EL (cell line): ENCODE results near the gene EXOC6B.
A peak's percentile ranks its signal among the peaks of the same experiment; 100 is the strongest.
"Not testable (repeated sequence)": the region's sequence is repeated elsewhere in the genome, so short reads cannot be mapped to it uniquely, and the experiment has no call there.

Experiments used
- DNase-seq: peaks from one replicate; pipeline ENCODE4 v3.0.0-alpha.2; 2016

The EXOC6B gene

DNA sequence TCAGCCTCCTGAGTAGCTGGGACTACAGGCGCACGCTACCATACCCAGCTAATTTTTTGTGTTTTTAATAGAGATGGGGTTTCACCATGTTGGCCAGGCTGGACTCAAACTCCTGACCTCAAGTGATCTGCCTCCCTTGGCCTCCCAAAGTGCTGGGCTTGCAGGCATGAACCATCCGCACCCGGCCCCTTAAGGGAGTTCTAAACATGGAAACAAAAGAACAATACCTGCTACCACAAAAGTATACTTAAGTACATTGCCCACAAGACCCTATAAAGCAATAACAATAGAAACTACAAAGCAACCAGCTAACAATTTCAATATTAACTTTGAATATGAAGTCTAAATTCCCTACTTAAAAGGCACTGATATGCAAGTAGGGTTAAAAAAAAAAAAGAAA is 242.0 kb downstream of the EXOC6B start:
- not testable (repeated sequence) for DNase-seq

DNA sequence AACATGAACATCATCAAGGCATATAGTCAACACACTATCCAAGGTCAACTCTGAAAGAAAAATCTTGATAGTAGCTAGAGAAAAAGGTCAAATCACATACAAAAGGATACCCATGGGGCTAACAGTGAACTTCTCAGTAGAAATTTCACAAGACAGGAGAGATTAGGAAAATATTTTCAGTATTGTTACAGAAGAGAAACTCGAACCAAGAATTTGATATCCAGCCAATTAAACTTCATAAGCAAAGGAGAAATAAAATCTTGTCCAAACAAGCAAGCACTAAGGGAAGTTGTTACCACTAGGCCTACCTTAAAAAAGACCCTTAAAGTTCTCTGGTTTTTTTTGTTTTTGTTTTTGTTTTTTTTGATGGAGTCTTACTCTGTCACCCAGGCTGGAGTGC is 242.5 kb downstream of the EXOC6B start:
- no peak for DNase-seq

DNA sequence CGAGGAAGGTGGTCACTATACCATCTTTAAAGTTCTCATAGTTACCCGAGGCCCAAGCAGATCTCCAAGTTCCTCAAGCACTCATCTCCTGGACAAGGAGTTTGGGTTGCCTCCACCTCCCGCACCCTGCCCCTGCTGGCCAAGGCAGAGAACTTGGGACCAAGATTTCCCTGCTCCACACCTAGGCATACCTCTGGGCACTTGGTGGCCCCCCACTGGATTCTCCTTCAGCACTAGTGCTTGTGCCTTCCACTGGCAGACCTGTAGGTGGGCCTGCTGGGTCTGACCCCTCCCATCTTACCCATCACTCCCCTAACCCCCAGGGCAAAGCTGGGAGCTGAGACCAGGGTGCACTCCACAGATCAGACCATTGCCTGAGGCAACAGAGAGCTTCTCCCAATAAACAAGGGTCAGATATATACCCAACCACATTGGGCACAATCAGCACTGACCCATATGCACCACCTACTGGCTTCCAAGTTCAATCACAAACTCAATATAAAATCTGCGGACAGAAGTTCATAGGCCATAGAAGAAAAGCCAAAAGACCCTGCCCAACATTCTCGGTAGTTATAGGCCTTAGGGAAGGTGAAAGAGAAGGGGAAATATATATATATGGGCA is 244.2 kb downstream of the EXOC6B start:
- no peak for DNase-seq

DNA sequence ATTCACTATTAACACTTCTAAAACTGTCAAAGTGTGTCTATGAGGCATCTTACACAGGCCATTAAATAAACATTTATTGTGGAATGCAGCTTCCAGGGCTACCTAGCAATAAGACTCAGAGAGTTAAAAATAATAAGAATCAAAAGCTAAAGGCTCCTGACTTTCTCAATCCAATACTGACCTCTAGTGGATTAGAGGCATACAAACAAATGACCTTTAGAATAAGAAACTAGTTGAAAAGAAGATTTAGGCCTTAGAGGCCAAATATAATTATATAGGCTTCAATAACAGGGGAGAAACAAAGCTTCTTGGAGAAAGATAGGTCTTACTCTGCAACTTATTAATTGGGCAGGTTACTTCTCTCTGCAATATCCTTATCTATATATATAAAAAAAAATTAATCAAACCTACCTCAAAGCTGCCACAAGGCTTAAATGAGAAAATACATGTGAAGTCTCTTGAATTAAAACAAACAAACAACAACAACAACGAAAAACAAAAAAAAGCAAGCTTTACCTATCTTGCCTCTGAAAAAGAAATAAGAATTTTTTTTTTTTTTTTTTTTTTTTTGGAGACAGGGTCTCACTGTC is 246.1 kb downstream of the EXOC6B start:
- peak; percentile 62 for DNase-seq

DNA sequence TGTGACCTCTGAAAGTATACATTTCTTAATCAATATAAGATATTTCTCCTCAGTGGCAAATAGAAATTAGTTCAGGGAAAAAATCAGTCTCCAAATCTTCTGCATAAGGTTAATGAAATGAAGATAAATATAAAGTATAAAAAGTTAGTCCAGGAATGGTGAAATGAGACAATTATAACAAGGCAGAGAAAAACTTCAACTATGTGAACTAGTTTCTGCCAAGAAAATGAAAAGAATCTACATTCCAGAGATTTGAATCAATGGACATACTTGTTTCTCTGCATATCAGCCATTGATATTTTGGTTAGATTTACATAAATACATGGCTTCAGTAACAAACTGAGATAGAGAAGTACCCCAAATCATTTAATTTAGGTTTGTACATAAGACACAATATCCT is 249.0 kb downstream of the EXOC6B start:
- peak; percentile 51 for DNase-seq

DNA sequence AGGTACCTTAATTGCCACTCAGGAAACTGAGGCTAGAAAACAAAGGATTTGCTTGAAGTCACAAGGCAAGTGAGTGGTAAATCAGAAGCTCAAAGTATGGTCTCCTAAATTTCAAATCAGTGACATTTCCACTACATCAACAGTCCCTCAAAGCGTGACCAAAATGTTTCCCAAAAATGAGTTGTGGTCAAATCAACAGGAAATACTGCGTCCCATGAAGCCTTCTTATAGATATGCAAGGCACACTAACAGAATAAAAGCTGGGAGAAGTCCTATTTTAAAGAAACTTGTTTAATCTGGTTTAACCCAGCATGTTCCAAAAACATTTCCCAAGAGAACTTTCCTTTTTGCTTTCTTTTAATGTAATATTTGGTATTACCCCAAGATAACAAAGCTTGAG is 249.4 kb downstream of the EXOC6B start:
- no peak for DNase-seq

DNA sequence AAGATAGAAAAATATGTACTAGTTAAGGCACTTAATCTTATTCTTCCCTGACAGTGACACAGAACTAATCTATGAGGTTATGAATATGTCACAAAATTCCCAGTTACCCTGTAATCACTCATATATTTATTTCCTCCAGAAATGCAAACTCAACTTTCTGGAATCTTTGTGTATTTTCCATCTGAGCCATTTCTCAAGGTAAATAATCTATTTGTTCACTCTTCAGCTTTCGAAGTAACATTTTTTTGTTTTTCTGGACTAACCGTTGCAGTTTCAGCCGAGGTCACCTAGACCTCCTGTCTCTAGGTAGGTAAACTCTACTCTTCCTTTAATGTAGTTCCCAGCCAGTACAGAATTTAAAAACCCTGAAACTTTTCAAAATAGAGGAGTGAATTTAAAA is 250.9 kb downstream of the EXOC6B start:
- DNase-seq = no peak

GRCh38 chr2:72573232-72573631 is 252.6 kb downstream of the EXOC6B start:
- DNase-seq = peak; percentile 50

DNA sequence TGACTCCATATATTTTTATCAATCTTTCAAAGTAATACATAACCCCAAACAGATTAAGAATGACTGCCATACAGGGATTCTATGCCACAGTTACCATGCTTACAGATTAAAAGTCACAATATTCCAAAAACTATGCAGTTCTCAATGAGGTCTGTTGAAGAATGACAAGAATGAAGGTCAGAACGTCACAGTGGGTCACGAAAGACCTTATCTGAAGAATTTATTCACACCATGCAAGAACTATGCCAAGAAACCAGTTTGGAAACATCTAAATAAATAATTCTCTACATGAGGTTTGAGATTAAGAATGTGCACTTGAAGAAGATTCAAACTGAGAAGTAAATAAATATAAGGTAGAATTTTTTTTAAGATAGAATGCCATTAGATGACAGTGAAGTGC is 253.3 kb downstream of the EXOC6B start:
- DNase-seq = peak; percentile 82

DNA sequence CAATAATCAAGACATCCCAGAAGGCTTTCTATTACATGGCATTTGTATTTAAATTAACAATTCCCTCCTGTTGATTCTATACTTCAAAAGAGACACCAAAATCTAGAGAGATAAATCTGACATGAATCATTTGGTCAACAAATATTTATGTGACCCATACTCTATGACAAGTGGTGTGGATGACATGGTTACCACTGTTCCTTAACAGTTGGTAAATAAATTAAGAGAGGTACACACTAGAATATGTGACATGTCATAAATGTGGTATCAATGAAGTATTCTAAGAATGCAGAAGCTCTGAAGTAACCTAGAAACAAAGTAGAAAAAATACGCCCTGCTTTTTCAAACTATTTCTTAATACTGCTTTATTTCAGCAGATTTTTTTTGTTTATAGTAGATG is 255.4 kb downstream of the EXOC6B start:
- peak; percentile 73 for DNase-seq

- peak; percentile 47 for DNase-seq
Observed at GRCh38 chr2:72562451-72563153, 263.2 kb downstream of the EXOC6B start.

GRCh38 chr2:72561621-72562318 is 264.1 kb downstream of the EXOC6B start:
- DNase-seq = peak; percentile 79

DNA sequence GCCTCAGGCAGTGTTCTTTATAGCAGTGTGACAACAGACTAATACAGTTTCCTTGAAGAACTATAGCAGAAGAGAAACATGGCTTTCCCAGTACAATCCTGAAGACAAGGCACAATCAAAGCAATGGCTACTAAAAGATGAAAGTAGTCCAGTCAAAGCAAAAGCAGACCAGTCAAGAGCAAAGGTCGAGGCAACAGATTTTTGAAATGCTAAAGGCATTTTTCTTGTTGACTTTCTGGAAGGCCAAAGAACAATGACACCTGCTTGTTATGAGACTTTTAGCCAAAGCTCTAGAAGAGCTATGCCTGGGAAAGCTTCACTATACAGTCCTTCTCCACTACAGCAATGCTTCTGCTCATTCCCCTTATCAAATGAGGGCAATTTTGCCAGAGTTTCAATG is 269.9 kb downstream of the EXOC6B start:
- no peak for DNase-seq

- not testable (repeated sequence) for DNase-seq
Observed at GRCh38 chr2:72555363-72555762, 270.5 kb downstream of the EXOC6B start.

- DNase-seq = not testable (repeated sequence)
Observed at GRCh38 chr2:72554910-72555309, 270.9 kb downstream of the EXOC6B start.

DNA sequence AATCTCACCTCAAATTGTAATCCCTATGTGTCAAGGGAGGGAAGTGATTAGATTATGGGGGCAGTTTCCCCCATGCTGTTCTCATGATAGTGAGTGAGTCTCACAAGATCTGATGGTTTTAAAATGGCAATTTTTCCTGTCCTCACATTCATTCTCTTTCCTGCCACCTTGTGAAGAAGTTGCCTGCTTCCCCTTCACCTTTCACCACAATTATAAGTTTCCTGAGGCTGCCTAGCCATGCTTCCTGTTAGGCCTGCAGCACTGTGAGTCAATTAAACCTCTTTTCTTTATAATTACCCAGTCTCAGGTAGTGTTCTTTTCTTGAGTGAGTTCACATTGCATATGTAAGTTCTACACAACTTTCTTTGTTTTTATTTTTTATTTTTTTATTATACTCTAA is 271.5 kb downstream of the EXOC6B start:
- no peak for DNase-seq

DNA sequence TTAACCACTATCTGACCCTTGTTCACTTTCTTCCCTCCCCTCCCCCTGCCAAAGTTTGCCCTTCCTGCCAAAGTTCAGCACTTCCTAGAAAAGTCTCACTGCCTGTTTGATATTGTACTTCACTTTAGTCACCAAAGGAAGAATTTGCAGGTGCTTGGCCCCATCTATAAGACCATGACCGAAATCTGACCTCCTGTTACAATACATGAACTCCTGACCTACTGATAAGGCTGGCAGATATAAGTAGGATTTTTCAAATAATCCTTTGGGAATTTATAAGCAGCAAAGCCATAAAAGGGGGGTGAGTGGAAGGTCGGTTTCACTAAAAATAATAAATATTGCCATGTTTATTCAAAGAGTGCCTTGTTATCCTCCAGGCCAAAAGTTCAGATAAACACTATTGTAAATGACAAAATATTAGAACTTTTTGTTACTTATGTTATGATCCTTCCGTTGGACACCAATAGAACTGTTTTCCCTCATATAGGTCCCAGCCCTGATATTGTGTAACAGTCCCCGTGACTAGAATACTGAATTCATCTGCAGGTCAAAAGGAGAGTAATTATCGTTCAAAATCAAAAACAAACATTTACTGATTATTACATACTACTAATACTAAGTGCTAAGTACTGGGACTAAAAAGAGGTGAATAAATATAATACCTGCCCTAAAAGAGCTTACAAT is 277.6 kb downstream of the EXOC6B start:
- no peak for DNase-seq

DNA sequence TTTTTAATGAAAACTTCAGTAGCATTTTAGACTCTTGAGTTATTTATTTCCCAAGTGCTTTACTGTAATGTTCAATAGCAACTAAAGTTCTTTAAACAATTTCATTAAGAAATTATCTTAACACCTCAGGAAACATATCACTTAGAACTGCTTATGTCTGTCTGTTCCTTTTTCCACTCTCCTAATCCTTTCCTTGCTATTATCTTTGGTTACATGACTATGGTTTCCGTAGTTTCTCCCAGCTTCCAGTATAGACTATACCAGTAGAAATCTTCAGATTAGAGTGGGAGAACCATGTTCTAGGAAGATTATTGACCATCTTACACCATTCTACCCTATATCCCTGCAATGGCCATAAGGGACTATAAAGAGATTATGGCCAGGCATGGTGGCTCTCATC is 280.0 kb downstream of the EXOC6B start:
- DNase-seq = no peak

DNA sequence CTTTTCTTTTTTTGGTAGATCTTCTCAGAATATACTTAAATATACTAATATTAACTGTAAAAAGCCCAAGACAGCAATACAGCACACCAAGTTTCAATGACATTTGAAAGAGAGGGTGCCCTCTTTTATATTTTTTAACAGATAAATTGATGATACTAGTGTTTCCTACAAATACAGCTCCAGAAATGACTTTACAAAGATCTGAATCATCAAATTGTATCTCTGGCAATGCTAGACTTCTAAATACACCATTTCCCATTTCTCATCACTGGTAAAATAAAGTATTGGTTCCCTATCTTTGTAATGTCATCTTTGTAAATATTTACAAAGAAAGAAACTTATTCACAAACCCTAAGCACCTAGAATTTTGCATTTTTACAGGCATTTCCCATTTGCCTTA is 281.3 kb downstream of the EXOC6B start:
- DNase-seq = no peak

DNA sequence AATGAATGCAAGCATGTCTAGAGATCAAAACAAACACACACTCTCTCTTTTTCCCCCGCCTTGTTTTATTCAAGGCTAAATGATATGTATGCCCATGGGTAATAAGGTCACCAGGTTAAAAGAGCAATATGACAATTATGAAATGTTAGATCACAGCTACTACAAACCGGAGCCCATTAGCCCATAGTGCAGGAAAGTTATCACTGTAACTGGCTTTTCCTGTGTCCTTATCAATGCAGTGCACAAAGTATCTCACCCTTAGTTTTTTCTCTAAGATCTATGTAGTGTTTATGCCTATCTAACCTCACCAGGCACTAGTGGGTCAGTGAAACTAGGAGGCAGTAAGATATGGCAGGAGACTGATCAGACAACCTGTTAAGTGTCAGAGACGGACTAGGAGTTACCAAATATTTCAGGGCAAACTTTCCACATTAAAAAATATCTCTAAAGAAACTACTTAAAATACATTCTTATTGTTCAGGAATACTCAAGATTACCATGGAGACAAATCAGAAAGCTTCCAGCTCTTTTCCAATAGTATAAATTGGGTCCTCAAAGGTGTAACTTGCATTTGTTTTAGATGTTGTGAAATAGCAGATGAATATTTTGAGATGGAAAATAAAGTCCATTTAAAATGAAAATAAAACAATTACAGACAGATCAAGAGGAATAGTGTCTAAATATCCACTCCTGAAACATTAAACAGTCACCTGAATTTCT is 282.2 kb downstream of the EXOC6B start:
- DNase-seq = no peak

DNA sequence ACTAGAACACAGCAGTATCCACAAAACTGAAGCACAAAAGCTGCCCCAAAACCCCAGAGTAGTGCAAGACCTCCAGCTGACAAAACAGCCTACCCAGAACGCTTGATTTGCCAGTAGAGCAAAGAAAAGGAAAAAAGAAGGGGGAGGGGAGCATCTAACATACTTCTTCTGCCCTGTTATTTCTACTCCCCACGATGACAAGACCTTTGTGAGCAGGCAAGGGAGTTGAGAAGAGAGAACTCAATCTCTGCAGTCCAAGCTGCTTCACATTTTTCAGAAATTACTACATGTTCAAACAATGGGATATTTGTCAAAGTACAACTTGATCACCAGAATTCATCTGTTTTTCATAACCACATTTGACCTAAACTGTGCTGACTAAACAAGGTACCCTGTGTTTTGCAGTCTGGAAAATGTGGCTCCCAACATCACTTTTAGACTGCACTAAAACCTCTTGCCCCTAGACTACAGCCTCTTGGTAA is 286.7 kb downstream of the EXOC6B start:
- DNase-seq = peak; percentile 61

GRCh38 chr2:72538486-72538885 is 287.3 kb downstream of the EXOC6B start:
- DNase-seq = no peak
